SU-DHL-6 (cell line): Measurements from ENCODE around the gene TREH.

Experiments used
- CTCF ChIP-seq: fragments of 200-600 bp; sonication (generic); IDR thresholded peaks from one replicate; pipeline ENCODE4 v1.5.1; 2017; ENCODE audit warnings: antibody characterized with exemption, mild to moderate bottlenecking, low read length, moderate library complexity; ENCODE audit not compliant: insufficient read depth, poor library complexity, severe bottlenecking
- EZH2phosphoT487 ChIP-seq: fragments of 200-600 bp; sonication (generic), shearing (Covaris generic); conservative IDR thresholded peaks from 2 replicates; pipeline ENCODE4 v1.6.1; 2018; ENCODE audit warnings: mild to moderate bottlenecking, antibody characterized with exemption, low read length, moderate library complexity, mixed read lengths

- TF ChIP-seq CTCF (no peak), EZH2phosphoT487 (no peak)
Measured at GRCh38 chr11:118706546-118706825, 27.0 kb upstream of the TREH start.
